Activated CD8-positive, alpha-beta memory T cell treated with anti-CD3 and anti-CD28 coated beads, Interleukin-2, amount 10 ng/mL, durations not matched to agents 7 days and 5 days (primary cell): ENCODE results near the gene BLACAT1. TPM values are rescaled to one million over a fixed set of nuclear protein-coding genes. Genes with fewer than 3 reads are reported as not detected.
"Not testable (repeated sequence)": the region's sequence is repeated elsewhere in the genome, so short reads cannot be mapped to it uniquely, and the experiment has no call there.

ENCODE experiments used
- ATAC-seq: fragments of 150-1000 bp; cut with Tn5 transposase; one replicate; pipeline ENCODE4 v1.10.0; 2021; ENCODE audit warnings: moderate library complexity
- CTCF ChIA-PET: fragments of 350-600 bp; sonication (Branson Sonifier 250); formaldehyde crosslinking; loops from one replicate; lab custom pipeline; 2021; ENCODE audit warnings: antibody characterized with exemption; lab: Charles Lee
- DNase-seq: peaks from one replicate; pipeline ENCODE4 v3.0.0-alpha.2; 2020
- H3K27ac Mint-ChIP-seq: one replicate; pipeline ENCODE4 v1.8.0; 2021; ENCODE audit warnings: mild to moderate bottlenecking, mixed read lengths
- H3K27me3 Mint-ChIP-seq: one replicate; pipeline ENCODE4 v1.8.0; 2021; ENCODE audit warnings: mixed read lengths
- H3K36me3 Mint-ChIP-seq: one replicate; pipeline ENCODE4 v1.8.0; 2021; ENCODE audit warnings: mild to moderate bottlenecking, mixed read lengths
- H3K4me1 Mint-ChIP-seq: one replicate; pipeline ENCODE4 v1.8.0; 2021; ENCODE audit warnings: mixed read lengths
- H3K4me3 Mint-ChIP-seq: one replicate; pipeline ENCODE4 v1.8.0; 2021; ENCODE audit warnings: mild to moderate bottlenecking, moderate library complexity, mixed read lengths
- H3K9me3 Mint-ChIP-seq: one replicate; pipeline ENCODE4 v1.8.0; 2022; ENCODE audit warnings: low read depth, mixed read lengths
- total RNA-seq, 2 experiments: library from RNA; stranded (reverse); gene quantifications; one replicate each; pipeline ENCODE4 v1.2.3, GENCODE V29; 2021

BLACAT1 gene
- total RNA-seq, 2 experiments from 2014 or later = 0.19 to 0.47 TPM

- H3K36me3 Mint-ChIP-seq = no peaks in the 10 kb centered on the region
- peaks cover 3% of the 10 kb centered on the region for H3K9me3 Mint-ChIP-seq
- H3K27me3 Mint-ChIP-seq = peaks cover 17% of the 10 kb centered on the region
- H3K27ac Mint-ChIP-seq = peak overlapping the region; percentile 73
- peaks cover 28% of the 10 kb centered on the region for H3K4me1 Mint-ChIP-seq
- CTCF ChIA-PET = interaction anchor here (0.9 to 1.4 kb wide), 5 partner anchors 10 to 155 kb away, joined by 3 to 4 read pairs (median 3); no protein-coding TSS in a partner anchor
- H3K4me3 Mint-ChIP-seq = peak overlapping the region; percentile 5
- peak; percentile 76 for ATAC-seq
- DNase-seq = peak; percentile 79
These were observed 24.6 kb upstream of the BLACAT1 start for GRCh38 chr1:205480349-205480985.

GRCh38 chr1:205478985-205479384 is 23.1 kb upstream of the BLACAT1 start:
- H3K4me3 Mint-ChIP-seq, DNase-seq, ATAC-seq, H3K36me3 Mint-ChIP-seq, H3K27ac Mint-ChIP-seq: not testable (repeated sequence)
- CTCF ChIA-PET = interaction anchor here (0.9 to 2.9 kb wide), 8 partner anchors 10 to 175 kb away, joined by 3 to 7 read pairs (median 4); no protein-coding TSS in a partner anchor
- peaks cover 28% of the 10 kb centered on the region for H3K4me1 Mint-ChIP-seq
- peaks cover 11% of the 10 kb centered on the region for H3K9me3 Mint-ChIP-seq
- peaks cover 17% of the 10 kb centered on the region for H3K27me3 Mint-ChIP-seq

GRCh38 chr1:205477759-205478247 is 22.0 kb upstream of the BLACAT1 start:
- H3K9me3 Mint-ChIP-seq = peaks cover 14% of the 10 kb centered on the region
- H3K36me3 Mint-ChIP-seq = peaks cover 3% of the 10 kb centered on the region
- H3K27ac Mint-ChIP-seq = no peak overlapping the region
- H3K4me3 Mint-ChIP-seq = no peak overlapping the region
- no peak for ATAC-seq
- peaks cover 18% of the 10 kb centered on the region for H3K27me3 Mint-ChIP-seq
- no peak for DNase-seq
- CTCF ChIA-PET = interaction anchor here (1.0 to 2.9 kb wide), 5 partner anchors 9 to 81 kb away, joined by 4 to 7 read pairs (median 6); no protein-coding TSS in a partner anchor
- peaks cover 26% of the 10 kb centered on the region for H3K4me1 Mint-ChIP-seq

- Mint-ChIP-seq H3K27me3 (peaks cover 21% of the 10 kb centered on the region), H3K9me3 (peaks cover 14% of the 10 kb centered on the region), H3K27ac (no peak overlapping the region), H3K36me3 (peaks cover 3% of the 10 kb centered on the region), H3K4me1 (peaks cover 26% of the 10 kb centered on the region), H3K4me3 (no peak overlapping the region)
- CTCF ChIA-PET = interaction anchor here (2.9 kb wide), 1 partner anchor 80 kb away, joined by 7 read pairs; no protein-coding TSS in a partner anchor
- no peak for ATAC-seq
- no peak for DNase-seq
These were observed 21.4 kb upstream of the BLACAT1 start for GRCh38 chr1:205477121-205477758.

- no peak overlapping the region for H3K27ac Mint-ChIP-seq
- CTCF ChIA-PET = interaction anchor here (3.2 kb wide), 1 partner anchor 9 kb away, joined by 22 read pairs; no protein-coding TSS in a partner anchor
- DNase-seq = no peak
- H3K4me1 Mint-ChIP-seq = peaks cover 21% of the 10 kb centered on the region
- H3K9me3 Mint-ChIP-seq = peaks cover 14% of the 10 kb centered on the region
- H3K36me3 Mint-ChIP-seq = peaks cover 3% of the 10 kb centered on the region
- peaks cover 26% of the 10 kb centered on the region for H3K27me3 Mint-ChIP-seq
- no peak for ATAC-seq
- H3K4me3 Mint-ChIP-seq = no peak overlapping the region
These were observed 20.8 kb upstream of the BLACAT1 start for GRCh38 chr1:205476648-205477047.

GRCh38 chr1:205475855-205476254 is 20.0 kb upstream of the BLACAT1 start:
- Mint-ChIP-seq H3K9me3 (peaks cover 14% of the 10 kb centered on the region), H3K27me3 (peaks cover 26% of the 10 kb centered on the region), H3K27ac (no peak overlapping the region), H3K4me1 (peaks cover 14% of the 10 kb centered on the region), H3K4me3 (no peak overlapping the region), H3K36me3 (peaks cover 3% of the 10 kb centered on the region)
- ATAC-seq = no peak
- DNase-seq = no peak
- CTCF ChIA-PET = interaction anchor here (0.9 to 3.2 kb wide), 8 partner anchors 8 to 199 kb away, joined by 3 to 22 read pairs (median 4); partner anchors contain the start of gene LEMD1

- Mint-ChIP-seq H3K4me1 (peaks cover 1% of the 10 kb centered on the region), H3K27me3 (peaks cover 30% of the 10 kb centered on the region), H3K4me3 (no peak overlapping the region), H3K9me3 (peaks cover 14% of the 10 kb centered on the region), H3K27ac (no peak overlapping the region), H3K36me3 (peaks cover 3% of the 10 kb centered on the region)
- CTCF ChIA-PET = interaction anchor here (2.1 to 3.2 kb wide), 3 partner anchors 11 to 77 kb away, joined by 7 to 22 read pairs (median 9); no protein-coding TSS in a partner anchor
- DNase-seq = no peak
- ATAC-seq = no peak
These were observed 18.7 kb upstream of the BLACAT1 start for GRCh38 chr1:205474571-205474970.

GRCh38 chr1:205473966-205474365 is 18.1 kb upstream of the BLACAT1 start:
- ATAC-seq (no peak), DNase-seq (no peak)
- Mint-ChIP-seq H3K36me3 (peaks cover 3% of the 10 kb centered on the region), H3K9me3 (peaks cover 14% of the 10 kb centered on the region), H3K4me3 (no peak overlapping the region), H3K27ac (no peak overlapping the region), H3K27me3 (peaks cover 34% of the 10 kb centered on the region), H3K4me1 (no peaks in the 10 kb centered on the region)
- CTCF ChIA-PET = interaction anchor here (1.5 to 3.2 kb wide), 3 partner anchors 12 to 43 kb away, joined by 5 to 22 read pairs (median 9); no protein-coding TSS in a partner anchor

GRCh38 chr1:205473475-205473874 is 17.6 kb upstream of the BLACAT1 start:
- peaks cover 34% of the 10 kb centered on the region for H3K27me3 Mint-ChIP-seq
- CTCF ChIA-PET = interaction anchor here (1.5 to 3.2 kb wide), 2 partner anchors 12 to 43 kb away, joined by 5 to 22 read pairs; no protein-coding TSS in a partner anchor
- H3K36me3 Mint-ChIP-seq = peaks cover 3% of the 10 kb centered on the region
- peaks cover 14% of the 10 kb centered on the region for H3K9me3 Mint-ChIP-seq
- no peak for ATAC-seq
- no peak overlapping the region for H3K4me3 Mint-ChIP-seq
- DNase-seq = no peak
- H3K27ac Mint-ChIP-seq = no peak overlapping the region
- no peaks in the 10 kb centered on the region for H3K4me1 Mint-ChIP-seq

- H3K9me3 Mint-ChIP-seq = peaks cover 14% of the 10 kb centered on the region
- ATAC-seq (no peak), DNase-seq (no peak)
- CTCF ChIA-PET = interaction anchor here (1.5 kb wide), 1 partner anchor 42 kb away, joined by 5 read pairs; no protein-coding TSS in a partner anchor
- H3K36me3 Mint-ChIP-seq = peaks cover 3% of the 10 kb centered on the region
- no peaks in the 10 kb centered on the region for H3K4me1 Mint-ChIP-seq
- H3K4me3 Mint-ChIP-seq = no peak overlapping the region
- H3K27me3 Mint-ChIP-seq = peaks cover 36% of the 10 kb centered on the region
- H3K27ac Mint-ChIP-seq = no peak overlapping the region
These were observed 17.0 kb upstream of the BLACAT1 start for GRCh38 chr1:205472737-205473441.

GRCh38 chr1:205470131-205470530 is 14.3 kb upstream of the BLACAT1 start:
- Mint-ChIP-seq H3K27me3 (peaks cover 56% of the 10 kb centered on the region), H3K4me3 (no peak overlapping the region), H3K4me1 (no peaks in the 10 kb centered on the region), H3K36me3 (peaks cover 3% of the 10 kb centered on the region), H3K27ac (no peak overlapping the region), H3K9me3 (peaks cover 8% of the 10 kb centered on the region)
- no peak for DNase-seq
- CTCF ChIA-PET = no interaction called here
- no peak for ATAC-seq

GRCh38 chr1:205466595-205467220 is 10.9 kb upstream of the BLACAT1 start:
- no peak for DNase-seq
- H3K4me1 Mint-ChIP-seq = no peaks in the 10 kb centered on the region
- H3K27me3 Mint-ChIP-seq = peaks cover 35% of the 10 kb centered on the region

More at GRCh38 chr1:205466595-205467220, 10.9 kb upstream of the BLACAT1 start:
- Mint-ChIP-seq H3K27ac (no peak overlapping the region), H3K4me3 (no peak overlapping the region), H3K9me3 (no peaks in the 10 kb centered on the region), H3K36me3 (no peaks in the 10 kb centered on the region)
- CTCF ChIA-PET = interaction anchor here (0.7 to 1.1 kb wide), 4 partner anchors 12 to 71 kb away, joined by 3 to 4 read pairs (median 3); no protein-coding TSS in a partner anchor
- ATAC-seq = no peak
